Limb (tissue), 2 donors: ENCODE measurements around the gene CAD.

ENCODE experiments used
- DNase-seq, 2 donors: peaks; one replicate each; pipeline ENCODE4 v3.0.0-alpha.2; 2016; ENCODE audit errors: extremely low spot score in 2 of 2

The CAD gene

DNA sequence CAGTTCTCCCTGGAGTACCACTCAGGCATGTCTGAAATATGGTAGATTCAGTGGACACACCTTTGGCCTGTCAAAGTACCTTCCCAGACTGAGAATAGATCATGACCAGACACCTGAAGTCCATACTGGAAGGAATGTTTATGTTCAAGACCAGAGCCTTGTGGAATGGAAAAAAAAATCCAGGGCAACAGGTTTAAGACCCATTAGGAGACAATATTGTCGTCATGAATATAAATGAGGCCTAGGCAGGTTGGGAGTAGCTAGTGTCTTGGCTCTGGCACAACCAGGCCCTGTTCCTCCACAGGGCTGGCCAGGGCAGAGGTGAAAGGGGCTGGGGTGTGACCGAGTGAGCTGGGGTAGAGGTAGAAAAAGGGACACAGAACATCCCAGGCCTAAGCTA is 18.5 kb upstream of the CAD start:
- no peak for DNase-seq

GRCh38 chr2:27199241-27199640 is 17.9 kb upstream of the CAD start:
- DNase-seq, result no peak

GRCh38 chr2:27201675-27202074 is 15.5 kb upstream of the CAD start:
- no peak for DNase-seq

DNA sequence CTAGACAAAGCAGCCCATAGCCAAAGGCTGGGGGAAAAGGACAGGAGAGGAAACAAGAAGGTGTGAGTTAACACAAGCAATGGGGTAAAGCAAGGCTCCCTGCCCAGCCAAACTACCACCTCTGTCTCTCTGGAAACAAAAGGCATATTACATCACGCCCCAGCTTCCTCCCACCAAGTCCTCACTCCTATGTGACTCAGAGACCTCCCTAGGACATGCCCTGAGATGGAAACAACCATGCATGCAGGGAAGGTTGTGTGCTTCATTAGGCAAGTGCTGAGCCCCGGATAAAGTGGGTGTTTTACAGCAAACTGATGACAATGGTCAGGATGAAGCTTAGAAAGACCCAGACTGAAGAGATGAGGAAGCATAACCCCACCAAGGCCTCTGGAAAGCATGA is 14.3 kb upstream of the CAD start:
- no peak for DNase-seq

DNA sequence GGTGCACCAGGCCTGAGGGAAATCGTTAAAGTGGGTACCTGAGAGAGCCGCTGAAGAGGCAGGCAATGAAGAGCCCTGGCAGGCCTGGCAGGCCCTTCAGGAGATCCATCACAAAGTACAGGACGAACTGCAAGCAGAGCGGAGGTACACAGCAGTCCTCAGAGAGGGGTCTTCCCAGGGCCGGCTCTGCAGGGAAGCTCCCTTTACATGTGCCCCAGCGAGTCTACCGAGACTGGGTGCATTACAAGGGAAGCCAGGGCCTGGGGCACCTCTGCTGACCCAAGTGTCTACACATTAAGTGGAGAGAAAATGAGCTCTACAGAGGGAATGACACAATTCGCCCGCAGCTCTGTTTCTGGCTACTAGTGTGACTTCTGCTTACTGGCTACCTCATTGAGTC is 13.4 kb upstream of the CAD start:
- no peak for DNase-seq

DNA sequence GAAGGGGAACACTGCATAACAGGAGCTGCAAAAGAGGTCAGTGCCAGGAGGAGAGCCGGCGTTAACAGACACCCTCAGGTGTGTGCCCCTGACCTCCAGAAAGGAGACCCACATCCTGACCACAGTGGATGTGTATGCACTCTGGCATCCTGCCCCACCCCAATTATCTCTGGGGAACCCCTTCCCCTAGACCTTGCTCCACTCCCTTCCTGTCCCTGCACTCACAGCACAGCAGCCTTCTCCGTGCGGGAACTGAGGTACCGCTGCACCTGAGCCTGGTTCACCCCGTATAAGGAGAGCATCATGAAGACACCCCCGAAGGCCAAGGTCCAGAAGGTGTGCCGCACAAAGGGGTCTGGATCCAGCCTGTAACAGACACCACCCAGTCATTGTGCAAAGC is 12.6 kb upstream of the CAD start:
- DNase-seq, result no peak

- DNase-seq, result no peak
Observed at GRCh38 chr2:27205206-27205605, 12.0 kb upstream of the CAD start.

DNA sequence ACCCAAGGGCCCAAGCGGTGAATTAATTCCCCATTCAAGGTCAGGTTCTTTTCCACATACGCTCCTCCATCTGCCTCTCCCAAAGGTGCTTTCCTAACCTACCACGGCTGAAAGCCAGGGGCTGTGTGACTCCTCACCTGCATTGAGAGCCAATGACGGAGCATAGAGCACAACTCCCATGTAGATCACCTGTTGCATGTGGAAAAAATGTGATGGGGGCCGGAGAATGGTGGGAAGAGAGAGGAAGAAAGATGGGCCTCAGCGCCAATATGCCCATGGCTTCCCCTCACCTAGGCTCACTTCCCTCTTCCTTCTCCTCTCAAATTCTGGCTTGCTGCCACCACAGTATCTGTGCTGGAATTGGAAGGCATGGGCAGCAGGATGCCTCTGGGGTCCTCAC is 10.8 kb upstream of the CAD start:
- no peak for DNase-seq

- no peak for DNase-seq
Observed at GRCh38 chr2:27208486-27209050, 8.6 kb upstream of the CAD start.

DNA sequence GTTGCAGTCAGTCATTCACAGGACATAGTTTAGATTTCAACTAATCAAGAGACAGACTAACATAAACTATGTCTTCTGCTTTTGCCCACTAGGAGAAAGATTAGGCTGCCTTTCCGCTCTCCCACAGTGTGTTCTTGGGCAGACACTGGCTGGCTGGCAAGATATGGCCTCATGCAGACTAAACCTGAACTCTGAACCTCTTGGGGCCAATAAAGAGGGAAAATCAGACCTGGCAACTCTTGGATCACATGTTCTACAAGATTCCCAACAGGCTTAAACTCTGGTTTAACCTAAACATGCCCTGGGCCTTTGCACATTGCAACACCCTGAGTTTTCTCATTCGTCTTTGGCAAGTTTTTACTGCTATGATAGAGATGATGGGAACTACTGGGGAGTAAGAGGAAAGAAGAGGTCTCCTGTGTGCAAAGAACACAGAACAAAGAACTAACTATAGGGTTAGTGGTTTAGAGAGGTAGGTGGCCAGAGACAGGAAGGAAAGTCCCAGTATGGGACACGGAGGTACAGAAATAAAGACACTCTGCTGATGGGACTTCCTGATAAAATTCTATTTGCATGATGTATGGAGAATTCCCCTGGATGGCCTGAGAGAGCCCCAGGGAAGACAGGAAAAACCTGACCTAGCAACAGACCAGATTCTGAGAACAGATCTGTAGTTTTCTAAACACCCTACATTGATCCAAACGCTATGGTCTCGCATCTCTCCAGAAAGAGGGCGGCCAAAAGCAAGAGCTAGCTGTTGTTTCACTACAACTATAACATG is 7.4 kb upstream of the CAD start:
- no peak for DNase-seq

DNA sequence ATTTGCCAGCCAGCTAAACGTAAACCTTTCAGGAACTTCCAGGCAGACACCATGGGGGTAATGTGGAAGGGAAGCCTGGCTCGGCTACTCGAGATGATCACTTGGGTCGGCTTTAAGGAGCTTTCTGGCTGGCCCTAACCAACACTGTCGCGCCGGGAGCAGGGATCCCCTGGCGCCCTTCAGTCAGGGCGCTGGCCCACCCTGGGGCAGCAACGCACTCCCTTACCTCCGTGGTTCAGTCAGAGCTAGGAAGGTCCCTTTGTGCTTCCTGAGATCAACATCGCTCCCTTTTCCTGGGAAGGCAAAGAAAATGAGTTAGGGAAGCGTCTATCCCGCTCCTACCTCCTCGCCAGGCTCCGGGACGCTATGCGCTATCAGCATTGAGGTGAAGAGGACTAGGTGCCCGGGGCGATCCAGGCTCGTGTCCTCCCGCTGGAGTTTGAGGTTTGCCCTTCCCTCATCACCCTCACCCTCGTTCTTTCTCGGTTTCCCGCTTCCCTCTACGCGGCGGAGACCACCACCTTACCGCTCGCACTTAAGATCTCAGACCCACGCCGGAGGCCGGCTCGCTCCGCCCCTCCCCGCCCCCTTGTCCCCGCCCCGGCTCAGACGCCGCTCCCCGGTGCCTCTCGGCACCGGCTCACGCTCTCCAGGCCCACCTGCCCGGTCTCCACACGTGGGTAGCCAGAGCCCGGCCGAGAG is 5.8 kb upstream of the CAD start:
- DNase-seq, result no peak

GRCh38 chr2:27211943-27212625 is 5.1 kb upstream of the CAD start, which contains the start of the genes ATRAID and SLC5A6:
Gene ATRAID (plus strand): TSS chr2:27212041. CDS start chr2:27212369, 328 bp downstream.
Gene SLC5A6 (minus strand): TSS chr2:27212268. CDS start chr2:27207650, 4,618 bp downstream.
- DNase-seq, result peak; percentile 91 to 93

DNA sequence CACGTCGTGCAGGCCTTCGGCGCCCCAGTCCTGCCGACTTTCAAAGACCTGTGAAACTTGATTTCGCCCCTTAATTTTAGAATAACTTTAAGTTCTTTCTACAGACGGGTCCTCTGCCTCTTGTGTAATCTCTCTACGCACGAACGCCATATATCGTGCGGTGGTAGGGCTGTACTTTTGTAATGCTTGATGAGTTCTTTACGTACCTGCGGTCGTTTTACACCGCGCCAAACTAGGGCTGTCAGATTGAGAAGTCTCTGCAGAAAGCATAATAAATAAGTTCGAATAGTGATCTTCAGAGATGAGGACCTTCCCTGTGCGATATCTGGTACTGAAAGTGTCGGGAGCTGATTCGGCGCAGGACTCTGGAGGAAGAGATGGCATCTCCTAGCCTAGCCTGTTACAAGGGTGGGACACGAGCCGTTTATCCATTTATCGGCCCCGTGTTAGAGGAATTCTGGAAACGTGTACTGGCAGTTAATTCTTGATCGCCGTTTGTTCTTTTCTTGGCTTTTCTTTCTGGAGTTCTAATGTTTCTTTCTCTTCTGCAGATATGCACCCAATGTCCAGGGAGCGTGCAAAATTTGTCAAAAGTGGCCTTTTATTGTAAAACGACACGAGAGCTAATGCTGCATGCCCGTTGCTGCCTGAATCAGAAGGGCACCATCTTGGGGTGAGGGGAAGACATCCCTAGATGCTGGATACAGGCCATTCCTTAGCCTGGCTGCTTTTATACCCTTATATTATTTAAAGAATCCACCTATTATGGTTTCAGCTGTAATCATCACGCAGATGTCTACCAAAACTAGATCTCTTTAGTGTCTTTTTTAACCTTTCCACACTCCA is 4.3 kb upstream of the CAD start:
- no peak for DNase-seq

DNA sequence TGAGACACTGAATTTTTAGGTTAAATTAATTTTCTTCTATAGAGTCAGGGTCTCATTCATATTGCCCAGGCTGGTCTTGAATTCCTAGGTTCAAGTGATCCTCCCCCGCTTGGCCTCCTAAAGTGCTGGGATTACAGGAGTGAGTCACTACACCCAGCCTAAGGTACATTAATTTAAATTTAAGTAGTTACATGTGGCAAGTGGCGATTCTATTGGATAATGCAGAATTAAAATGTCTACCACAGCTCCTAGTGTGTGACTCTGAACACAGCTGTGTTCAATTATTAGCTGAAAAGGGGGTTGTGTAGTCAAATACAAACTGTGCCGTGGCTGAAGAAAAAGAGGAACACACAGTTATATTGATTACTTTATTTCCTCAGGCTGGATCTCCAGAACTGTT is 2.2 kb upstream of the CAD start:
- DNase-seq, result no peak

- DNase-seq, result no peak
Observed at GRCh38 chr2:27216416-27217137, 592 bp upstream of the CAD start.

GRCh38 chr2:27218614-27219013 is 1.4 kb downstream of the CAD start:
- no peak for DNase-seq

GRCh38 chr2:27219091-27219490 is 1.9 kb downstream of the CAD start:
- no peak for DNase-seq

- DNase-seq, result no peak
Observed at GRCh38 chr2:27220091-27220490, 2.9 kb downstream of the CAD start.

GRCh38 chr2:27221166-27221565 is 4.0 kb downstream of the CAD start:
- no peak for DNase-seq

DNA sequence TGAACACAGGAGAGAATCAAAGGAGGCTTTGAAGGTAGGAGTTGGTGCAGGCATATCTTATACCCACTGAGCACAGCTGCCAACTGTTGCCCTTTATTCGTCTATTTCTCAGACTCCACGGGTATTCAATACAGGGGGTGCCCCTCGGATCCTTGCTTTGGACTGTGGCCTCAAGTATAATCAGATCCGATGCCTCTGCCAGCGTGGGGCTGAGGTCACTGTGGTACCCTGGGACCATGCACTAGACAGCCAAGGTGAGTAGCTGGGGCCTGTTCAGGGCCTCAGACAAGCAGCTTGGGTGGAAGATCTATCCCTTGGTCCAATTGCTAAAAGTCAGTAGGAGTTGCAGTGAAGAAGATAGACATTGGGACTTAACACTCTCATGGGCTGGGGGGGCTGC is 5.2 kb downstream of the CAD start:
- no peak for DNase-seq
